VCaP (cell line): Measurements from ENCODE around the gene CHML.
A peak's percentile ranks its signal among the peaks of the same experiment; 100 is the strongest.

Source experiments
- H3K27ac ChIP-seq: fragments of 450-650 bp; 2 replicates; pipeline ENCODE4 v1.5.1; 2017
- CTCF ChIP-seq: fragments of 450-650 bp; conservative IDR thresholded peaks from 2 replicates; pipeline ENCODE4 v1.5.1; 2017; ENCODE audit warnings: mild to moderate bottlenecking, moderate library complexity

CHML gene

GRCh38 chr1:241614572-241614971 is 25.6 kb downstream of the CHML start:
- no peak for TF ChIP-seq CTCF
- no peak overlapping the region for H3K27ac ChIP-seq

- no peak for TF ChIP-seq CTCF
- H3K27ac ChIP-seq = no peak overlapping the region
These were observed 26.0 kb downstream of the CHML start for GRCh38 chr1:241614144-241614543.

- no peak for TF ChIP-seq CTCF
- no peak overlapping the region for H3K27ac ChIP-seq
These were observed 27.4 kb downstream of the CHML start for GRCh38 chr1:241612533-241613477.

GRCh38 chr1:241611736-241612135 is 28.4 kb downstream of the CHML start:
- no peak overlapping the region for H3K27ac ChIP-seq
- TF ChIP-seq CTCF = no peak

- TF ChIP-seq CTCF = peak; percentile 68
- H3K27ac ChIP-seq = no peak overlapping the region
These were observed 29.1 kb downstream of the CHML start for GRCh38 chr1:241611063-241611462.

- peak overlapping the region; percentile 3; the same call in 1 of the 2 replicates for H3K27ac ChIP-seq
- TF ChIP-seq CTCF = no peak
These were observed 29.9 kb downstream of the CHML start for GRCh38 chr1:241610056-241610815.

- TF ChIP-seq CTCF = no peak
- no peak overlapping the region for H3K27ac ChIP-seq
These were observed 31.7 kb downstream of the CHML start for GRCh38 chr1:241608379-241609033.
